ENCODE data around the gene KAT6B. TPM values are rescaled to one million over a fixed set of nuclear protein-coding genes. Genes with fewer than 3 reads are reported as not detected.

KAT6B gene
- total and polyA plus RNA-seq, 10 of the 15 experiments (the other 5 are each of a cell fraction or from before 2014, with no cell fraction given), result 2.7 to 22.6 (median 15.7) TPM

DNA sequence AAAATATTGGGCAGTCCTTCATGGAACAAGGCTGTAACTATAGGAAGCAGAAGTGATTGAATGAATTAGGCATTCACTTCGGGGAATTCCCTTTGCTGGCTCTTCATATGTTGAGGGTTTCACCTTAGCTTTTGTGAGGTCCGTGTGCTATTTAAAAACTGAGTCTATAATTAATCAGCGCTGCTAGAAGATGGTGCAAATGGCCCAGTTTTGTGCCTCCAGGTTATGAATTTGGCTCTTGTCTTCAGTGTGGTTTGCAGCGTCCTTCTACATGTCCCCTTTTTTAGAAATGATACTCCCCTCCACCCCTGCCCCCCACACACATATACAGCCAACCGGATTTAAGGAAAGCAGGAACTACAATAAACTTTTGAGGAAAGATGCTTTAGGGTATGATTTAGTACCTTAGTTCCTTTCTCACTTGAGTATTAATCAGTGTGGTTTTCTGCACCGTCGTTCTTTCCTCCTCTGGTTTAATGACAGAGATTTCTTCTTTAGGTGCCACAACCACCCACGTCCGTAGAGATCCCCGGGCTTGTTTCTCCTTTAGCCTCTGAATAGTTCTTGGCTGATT lies 174.4 kb downstream of the KAT6B start (continued):
- TF ChIP-seq, protein P1, sequence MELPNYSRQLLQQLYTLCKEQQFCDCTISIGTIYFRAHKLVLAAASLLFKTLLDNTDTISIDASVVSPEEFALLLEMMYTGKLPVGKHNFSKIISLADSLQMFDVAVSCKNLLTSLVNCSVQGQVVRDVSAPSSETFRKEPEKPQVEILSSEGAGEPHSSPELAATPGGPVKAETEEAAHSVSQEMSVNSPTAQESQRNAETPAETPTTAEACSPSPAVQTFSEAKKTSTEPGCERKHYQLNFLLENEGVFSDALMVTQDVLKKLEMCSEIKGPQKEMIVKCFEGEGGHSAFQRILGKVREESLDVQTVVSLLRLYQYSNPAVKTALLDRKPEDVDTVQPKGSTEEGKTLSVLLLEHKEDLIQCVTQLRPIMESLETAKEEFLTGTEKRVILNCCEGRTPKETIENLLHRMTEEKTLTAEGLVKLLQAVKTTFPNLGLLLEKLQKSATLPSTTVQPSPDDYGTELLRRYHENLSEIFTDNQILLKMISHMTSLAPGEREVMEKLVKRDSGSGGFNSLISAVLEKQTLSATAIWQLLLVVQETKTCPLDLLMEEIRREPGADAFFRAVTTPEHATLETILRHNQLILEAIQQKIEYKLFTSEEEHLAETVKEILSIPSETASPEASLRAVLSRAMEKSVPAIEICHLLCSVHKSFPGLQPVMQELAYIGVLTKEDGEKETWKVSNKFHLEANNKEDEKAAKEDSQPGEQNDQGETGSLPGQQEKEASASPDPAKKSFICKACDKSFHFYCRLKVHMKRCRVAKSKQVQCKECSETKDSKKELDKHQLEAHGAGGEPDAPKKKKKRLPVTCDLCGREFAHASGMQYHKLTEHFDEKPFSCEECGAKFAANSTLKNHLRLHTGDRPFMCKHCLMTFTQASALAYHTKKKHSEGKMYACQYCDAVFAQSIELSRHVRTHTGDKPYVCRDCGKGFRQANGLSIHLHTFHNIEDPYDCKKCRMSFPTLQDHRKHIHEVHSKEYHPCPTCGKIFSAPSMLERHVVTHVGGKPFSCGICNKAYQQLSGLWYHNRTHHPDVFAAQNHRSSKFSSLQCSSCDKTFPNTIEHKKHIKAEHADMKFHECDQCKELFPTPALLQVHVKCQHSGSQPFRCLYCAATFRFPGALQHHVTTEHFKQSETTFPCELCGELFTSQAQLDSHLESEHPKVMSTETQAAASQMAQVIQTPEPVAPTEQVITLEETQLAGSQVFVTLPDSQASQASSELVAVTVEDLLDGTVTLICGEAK (IDR thresholded peaks at IDR 0.05; ENCODE audit: borderline replicate concordance), result no peak
- TF ChIP-seq SMAD5 (IDR thresholded peaks at IDR 0.05; ENCODE audit: low read depth) (no peak), IKZF2 (IDR thresholded peaks at IDR 0.05) (peak; percentile 66 to 69; a peak in 3 of 4 replicates), RELA (IDR thresholded peaks at IDR 0.05; ENCODE audit: borderline replicate concordance, partially characterized antibody) (peak; percentile 37), MTA2 (IDR thresholded peaks at IDR 0.05; ENCODE audit: low read depth) (peak; percentile 77), NBN (IDR thresholded peaks at IDR 0.05) (peak; percentile 67; the same call in 1 of the 2 replicates), FOXM1 (IDR thresholded peaks at IDR 0.05; ENCODE audit: low read depth, low read length) (peak; percentile 74; the same call in 1 of the 2 replicates), CHD2 (IDR thresholded peaks at IDR 0.05; ENCODE audit: borderline replicate concordance, low read depth, low read length) (peak; percentile 33; the same call in 1 of the 2 replicates), JUNB (IDR thresholded peaks at IDR 0.05) (0 out of 2 replicates have a peak, but pooled peaks have one; percentile 17), EED (IDR thresholded peaks at IDR 0.05; ENCODE audit: low read depth) (peak; percentile 63), NFYB (IDR thresholded peaks at IDR 0.05; ENCODE audit: insufficient read depth, low read depth, low read length) (no peak), MTA3 (IDR thresholded peaks at IDR 0.05; ENCODE audit: borderline replicate concordance, low read length) (peak; percentile 63; the same call in 1 of the 2 replicates), RB1 (IDR thresholded peaks at IDR 0.05; ENCODE audit: borderline replicate concordance) (peak; percentile 17; the same call in 1 of the 2 replicates), ETV6 (conservative IDR thresholded peaks at IDR 0.05 in 1 of 2, IDR thresholded peaks at IDR 0.05 in 1 of 2; ENCODE audit: borderline replicate concordance in 1 of 2, low read depth in 1 of 2) (0 out of 4 replicates have a peak, but pooled peaks of 1 of the 2 experiments have one; percentile 31), DPF2 (IDR thresholded peaks at IDR 0.05) (peak; percentile 59; the same call in 1 of the 2 replicates), SP1 (IDR thresholded peaks at IDR 0.05; ENCODE audit: low read depth, low read length) (peak; percentile 12), ATF7 (IDR thresholded peaks at IDR 0.05; ENCODE audit: low read depth) (no peak), NR2C2 (IDR thresholded peaks at IDR 0.05; ENCODE audit: borderline replicate concordance, control insufficient read depth, insufficient read length, low read depth) (no peak), BCL11A (IDR thresholded peaks at IDR 0.05; ENCODE audit: low read depth, low read length) (peak; percentile 55; the same call in 1 of the 2 replicates), TCF3 (IDR thresholded peaks at IDR 0.05; ENCODE audit: borderline replicate concordance, insufficient read depth, low read depth, low read length) (no peak)
- TF ChIP-seq, protein P2, sequence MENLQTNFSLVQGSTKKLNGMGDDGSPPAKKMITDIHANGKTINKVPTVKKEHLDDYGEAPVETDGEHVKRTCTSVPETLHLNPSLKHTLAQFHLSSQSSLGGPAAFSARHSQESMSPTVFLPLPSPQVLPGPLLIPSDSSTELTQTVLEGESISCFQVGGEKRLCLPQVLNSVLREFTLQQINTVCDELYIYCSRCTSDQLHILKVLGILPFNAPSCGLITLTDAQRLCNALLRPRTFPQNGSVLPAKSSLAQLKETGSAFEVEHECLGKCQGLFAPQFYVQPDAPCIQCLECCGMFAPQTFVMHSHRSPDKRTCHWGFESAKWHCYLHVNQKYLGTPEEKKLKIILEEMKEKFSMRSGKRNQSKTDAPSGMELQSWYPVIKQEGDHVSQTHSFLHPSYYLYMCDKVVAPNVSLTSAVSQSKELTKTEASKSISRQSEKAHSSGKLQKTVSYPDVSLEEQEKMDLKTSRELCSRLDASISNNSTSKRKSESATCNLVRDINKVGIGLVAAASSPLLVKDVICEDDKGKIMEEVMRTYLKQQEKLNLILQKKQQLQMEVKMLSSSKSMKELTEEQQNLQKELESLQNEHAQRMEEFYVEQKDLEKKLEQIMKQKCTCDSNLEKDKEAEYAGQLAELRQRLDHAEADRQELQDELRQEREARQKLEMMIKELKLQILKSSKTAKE (IDR thresholded peaks at IDR 0.05; ENCODE audit: low read depth, poor library complexity, severe bottlenecking), result peak; percentile 34
- TF ChIP-seq, protein P3, sequence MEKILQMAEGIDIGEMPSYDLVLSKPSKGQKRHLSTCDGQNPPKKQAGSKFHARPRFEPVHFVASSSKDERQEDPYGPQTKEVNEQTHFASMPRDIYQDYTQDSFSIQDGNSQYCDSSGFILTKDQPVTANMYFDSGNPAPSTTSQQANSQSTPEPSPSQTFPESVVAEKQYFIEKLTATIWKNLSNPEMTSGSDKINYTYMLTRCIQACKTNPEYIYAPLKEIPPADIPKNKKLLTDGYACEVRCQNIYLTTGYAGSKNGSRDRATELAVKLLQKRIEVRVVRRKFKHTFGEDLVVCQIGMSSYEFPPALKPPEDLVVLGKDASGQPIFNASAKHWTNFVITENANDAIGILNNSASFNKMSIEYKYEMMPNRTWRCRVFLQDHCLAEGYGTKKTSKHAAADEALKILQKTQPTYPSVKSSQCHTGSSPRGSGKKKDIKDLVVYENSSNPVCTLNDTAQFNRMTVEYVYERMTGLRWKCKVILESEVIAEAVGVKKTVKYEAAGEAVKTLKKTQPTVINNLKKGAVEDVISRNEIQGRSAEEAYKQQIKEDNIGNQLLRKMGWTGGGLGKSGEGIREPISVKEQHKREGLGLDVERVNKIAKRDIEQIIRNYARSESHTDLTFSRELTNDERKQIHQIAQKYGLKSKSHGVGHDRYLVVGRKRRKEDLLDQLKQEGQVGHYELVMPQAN (conservative IDR thresholded peaks at IDR 0.05), result no peak
